Ishikawa (cell line): ENCODE results near the gene ADD1.

ENCODE experiments used
- CEBPB ChIP-seq: IDR thresholded peaks from 2 replicates; pipeline ENCODE4 v1.6.1; 2012
- CREB1 ChIP-seq: IDR thresholded peaks from 2 replicates; pipeline ENCODE4 v1.6.1; 2012; ENCODE audit warnings: low read depth
- EGR1 ChIP-seq: IDR thresholded peaks from 2 replicates; pipeline ENCODE4 v1.6.1; 2012
- EP300 ChIP-seq: IDR thresholded peaks from 2 replicates; pipeline ENCODE4 v1.6.1; 2012; ENCODE audit warnings: borderline replicate concordance
- FOXM1 ChIP-seq: IDR thresholded peaks from 2 replicates; pipeline ENCODE4 v1.6.1; 2012; ENCODE audit warnings: low read depth, borderline replicate concordance
- NFIC ChIP-seq: IDR thresholded peaks from 2 replicates; pipeline ENCODE4 v1.6.1; 2012
- RAD21 ChIP-seq: IDR thresholded peaks from 2 replicates; pipeline ENCODE4 v1.6.1; 2012; ENCODE audit warnings: low read depth
- TAF1 ChIP-seq: IDR thresholded peaks from 2 replicates; pipeline ENCODE4 v1.6.1; 2012; ENCODE audit warnings: low read depth, mild to moderate bottlenecking
- TCF12 ChIP-seq: IDR thresholded peaks from 2 replicates; pipeline ENCODE4 v1.6.1; 2012; ENCODE audit warnings: low read depth
- TEAD4 ChIP-seq: IDR thresholded peaks from 2 replicates; pipeline ENCODE4 v1.6.1; 2012
- YY1 ChIP-seq: IDR thresholded peaks from 2 replicates; pipeline ENCODE4 v1.6.1; 2012; ENCODE audit warnings: low read depth
- ZBTB7A ChIP-seq: IDR thresholded peaks from 2 replicates; pipeline ENCODE4 v1.6.1; 2012; ENCODE audit warnings: low read depth
- TF ChIP-seq, protein P1 (sequence below): IDR thresholded peaks from 2 replicates; pipeline ENCODE4 v1.6.1; 2012; ENCODE audit warnings: low read depth, mild to moderate bottlenecking
- TF ChIP-seq, protein P2 (sequence below): IDR thresholded peaks from 2 replicates; pipeline ENCODE4 v1.6.1; 2012
- TF ChIP-seq, protein P3 (sequence below): IDR thresholded peaks from 2 replicates; pipeline ENCODE4 v1.6.1; 2012

Gene ADD1

DNA sequence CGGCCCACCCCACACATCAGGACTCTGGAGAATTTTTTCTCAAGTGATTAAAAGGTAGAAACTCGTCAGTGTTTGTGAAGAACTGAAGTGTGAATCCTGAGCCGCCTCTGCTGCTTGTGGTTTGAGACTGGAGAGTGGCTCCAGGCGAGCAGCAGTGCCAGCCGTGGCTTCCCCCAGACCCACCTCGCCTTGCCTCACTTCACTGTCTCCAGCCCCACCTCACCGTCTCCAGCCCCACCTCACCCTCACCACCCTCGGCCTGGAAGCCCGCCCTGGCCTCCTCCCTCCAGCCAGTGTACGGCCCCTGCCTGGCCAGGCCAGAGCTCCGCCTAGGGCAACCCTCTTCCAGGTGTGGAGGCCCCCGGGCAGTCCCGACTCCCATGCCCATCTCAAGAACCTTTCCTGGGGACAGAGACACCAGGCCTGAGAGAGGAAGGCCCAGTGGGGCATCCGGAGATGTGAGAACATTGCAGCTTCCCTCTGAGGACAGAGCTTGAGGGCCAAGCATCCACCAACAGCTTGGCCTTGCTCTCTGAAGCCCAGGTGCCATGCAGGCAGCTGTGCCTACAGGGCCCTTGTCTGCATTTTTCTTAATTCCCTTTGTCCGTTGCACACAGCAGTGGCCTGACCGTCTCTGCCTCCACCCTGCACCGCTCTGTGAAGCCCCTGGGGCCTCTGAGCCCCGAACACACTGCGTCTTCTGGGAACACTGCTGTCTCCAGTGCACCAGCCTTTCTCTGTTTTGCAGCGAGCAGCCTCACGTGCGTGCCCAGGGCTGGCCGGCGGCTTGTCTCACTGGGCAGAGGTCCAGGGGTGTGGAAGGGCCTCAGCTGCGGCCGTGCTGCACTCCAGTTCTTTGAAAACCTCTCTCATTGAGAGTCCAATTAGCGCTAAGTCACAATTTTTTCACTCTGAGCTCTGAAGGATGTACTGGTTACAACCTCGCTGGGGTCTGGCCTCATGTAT is 37.0 kb upstream of the ADD1 start:
- no peak for TF ChIP-seq CEBPB
- TF ChIP-seq TAF1, result no peak
- TF ChIP-seq, protein P1, sequence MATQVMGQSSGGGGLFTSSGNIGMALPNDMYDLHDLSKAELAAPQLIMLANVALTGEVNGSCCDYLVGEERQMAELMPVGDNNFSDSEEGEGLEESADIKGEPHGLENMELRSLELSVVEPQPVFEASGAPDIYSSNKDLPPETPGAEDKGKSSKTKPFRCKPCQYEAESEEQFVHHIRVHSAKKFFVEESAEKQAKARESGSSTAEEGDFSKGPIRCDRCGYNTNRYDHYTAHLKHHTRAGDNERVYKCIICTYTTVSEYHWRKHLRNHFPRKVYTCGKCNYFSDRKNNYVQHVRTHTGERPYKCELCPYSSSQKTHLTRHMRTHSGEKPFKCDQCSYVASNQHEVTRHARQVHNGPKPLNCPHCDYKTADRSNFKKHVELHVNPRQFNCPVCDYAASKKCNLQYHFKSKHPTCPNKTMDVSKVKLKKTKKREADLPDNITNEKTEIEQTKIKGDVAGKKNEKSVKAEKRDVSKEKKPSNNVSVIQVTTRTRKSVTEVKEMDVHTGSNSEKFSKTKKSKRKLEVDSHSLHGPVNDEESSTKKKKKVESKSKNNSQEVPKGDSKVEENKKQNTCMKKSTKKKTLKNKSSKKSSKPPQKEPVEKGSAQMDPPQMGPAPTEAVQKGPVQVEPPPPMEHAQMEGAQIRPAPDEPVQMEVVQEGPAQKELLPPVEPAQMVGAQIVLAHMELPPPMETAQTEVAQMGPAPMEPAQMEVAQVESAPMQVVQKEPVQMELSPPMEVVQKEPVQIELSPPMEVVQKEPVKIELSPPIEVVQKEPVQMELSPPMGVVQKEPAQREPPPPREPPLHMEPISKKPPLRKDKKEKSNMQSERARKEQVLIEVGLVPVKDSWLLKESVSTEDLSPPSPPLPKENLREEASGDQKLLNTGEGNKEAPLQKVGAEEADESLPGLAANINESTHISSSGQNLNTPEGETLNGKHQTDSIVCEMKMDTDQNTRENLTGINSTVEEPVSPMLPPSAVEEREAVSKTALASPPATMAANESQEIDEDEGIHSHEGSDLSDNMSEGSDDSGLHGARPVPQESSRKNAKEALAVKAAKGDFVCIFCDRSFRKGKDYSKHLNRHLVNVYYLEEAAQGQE, result no peak
- TF ChIP-seq NFIC, result no peak
- no peak for TF ChIP-seq EGR1
- no peak for TF ChIP-seq TCF12
- no peak for TF ChIP-seq CREB1
- no peak for TF ChIP-seq EP300
- TF ChIP-seq RAD21, result no peak
- TF ChIP-seq FOXM1, result no peak
- TF ChIP-seq YY1, result no peak
- TF ChIP-seq TEAD4, result no peak
- TF ChIP-seq, protein P2, sequence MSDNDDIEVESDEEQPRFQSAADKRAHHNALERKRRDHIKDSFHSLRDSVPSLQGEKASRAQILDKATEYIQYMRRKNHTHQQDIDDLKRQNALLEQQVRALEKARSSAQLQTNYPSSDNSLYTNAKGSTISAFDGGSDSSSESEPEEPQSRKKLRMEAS, result no peak

DNA sequence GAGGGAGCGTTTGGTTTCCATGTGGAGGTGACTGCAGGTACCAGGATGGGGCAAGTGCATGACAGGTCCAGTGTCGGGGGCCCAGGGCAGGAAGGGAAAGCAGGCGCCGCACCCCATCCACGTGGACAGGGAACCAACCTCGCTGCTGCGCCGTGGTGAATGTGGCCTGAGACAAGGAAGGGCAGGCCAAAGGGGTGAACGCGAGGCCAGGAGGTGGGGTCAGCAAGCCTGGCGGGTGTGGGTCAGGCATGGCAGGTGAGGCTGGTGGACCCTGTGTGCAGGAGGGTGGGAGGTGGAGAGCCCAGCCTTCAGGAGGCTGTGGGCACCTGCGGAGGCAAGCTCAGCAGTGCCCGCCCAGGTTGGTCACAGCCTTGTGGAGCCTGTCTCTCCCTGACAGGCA is 36.1 kb upstream of the ADD1 start:
- TF ChIP-seq, protein P1, result no peak
- TF ChIP-seq RAD21, result no peak
- no peak for TF ChIP-seq CEBPB
- TF ChIP-seq, protein P3, sequence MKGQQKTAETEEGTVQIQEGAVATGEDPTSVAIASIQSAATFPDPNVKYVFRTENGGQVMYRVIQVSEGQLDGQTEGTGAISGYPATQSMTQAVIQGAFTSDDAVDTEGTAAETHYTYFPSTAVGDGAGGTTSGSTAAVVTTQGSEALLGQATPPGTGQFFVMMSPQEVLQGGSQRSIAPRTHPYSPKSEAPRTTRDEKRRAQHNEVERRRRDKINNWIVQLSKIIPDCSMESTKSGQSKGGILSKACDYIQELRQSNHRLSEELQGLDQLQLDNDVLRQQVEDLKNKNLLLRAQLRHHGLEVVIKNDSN, result no peak
- TF ChIP-seq YY1, result no peak
- no peak for TF ChIP-seq TEAD4
- no peak for TF ChIP-seq TAF1
- no peak for TF ChIP-seq CREB1
- TF ChIP-seq FOXM1, result no peak
- no peak for TF ChIP-seq TCF12
- TF ChIP-seq, protein P2, result no peak
- TF ChIP-seq EP300, result no peak
- TF ChIP-seq EGR1, result no peak
- no peak for TF ChIP-seq NFIC

DNA sequence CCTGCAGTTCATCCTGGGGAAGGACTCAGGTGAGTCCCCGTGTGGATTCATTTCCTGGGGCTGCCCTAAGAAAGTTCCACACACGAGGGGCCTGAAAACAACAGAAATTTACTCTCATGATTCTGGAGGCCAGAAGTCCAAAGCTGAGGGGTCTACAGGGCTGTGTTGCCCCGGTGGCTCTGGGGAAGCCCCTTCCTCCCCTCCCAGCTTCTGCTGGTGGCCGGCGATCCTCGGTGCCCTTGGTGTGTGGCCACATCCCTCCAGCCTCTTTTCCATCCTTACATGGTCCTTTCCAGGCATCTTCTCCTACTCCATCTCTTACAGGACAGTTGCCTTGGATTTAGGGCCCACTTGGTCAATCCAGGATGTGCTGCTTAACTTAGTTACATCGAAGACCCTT is 35.6 kb upstream of the ADD1 start:
- TF ChIP-seq, protein P3, result no peak
- TF ChIP-seq CEBPB, result no peak
- no peak for TF ChIP-seq FOXM1
- no peak for TF ChIP-seq TAF1
- no peak for TF ChIP-seq EGR1
- no peak for TF ChIP-seq TCF12

DNA sequence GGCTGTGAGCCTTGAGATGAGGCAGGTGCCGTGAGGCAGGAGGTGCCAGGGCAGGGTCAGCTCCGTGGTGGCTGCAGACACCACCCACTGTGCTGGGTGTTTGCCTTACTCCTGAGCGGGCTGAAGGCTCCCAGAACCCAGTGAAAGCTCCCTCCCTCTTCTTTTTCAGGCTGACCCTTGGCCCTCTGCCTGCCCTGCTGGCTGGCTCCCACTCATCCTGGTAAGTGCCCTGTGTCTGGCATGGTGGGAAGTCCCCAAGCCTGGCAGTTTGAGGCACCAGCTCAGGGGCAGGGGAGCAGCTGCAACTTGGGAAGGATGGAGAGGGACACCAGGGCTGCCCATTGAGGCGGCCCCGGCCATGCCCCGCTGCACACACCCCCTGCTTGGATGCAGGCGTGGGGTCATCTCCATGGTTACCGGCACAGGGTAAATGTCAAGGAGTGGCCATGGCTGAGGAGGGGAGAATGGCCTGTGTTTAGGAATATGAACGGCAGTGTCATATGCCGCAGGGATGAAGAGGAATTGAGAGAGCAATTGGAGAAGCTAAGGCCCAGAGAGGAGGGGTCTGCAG is 33.9 kb upstream of the ADD1 start:
- TF ChIP-seq EGR1 (no peak), YY1 (no peak), NFIC (no peak), TEAD4 (no peak), EP300 (no peak), RAD21 (no peak), CEBPB (no peak), TAF1 (no peak), CREB1 (no peak), ZBTB7A (no peak), TCF12 (no peak), FOXM1 (no peak)
- TF ChIP-seq, protein P2, result no peak
- TF ChIP-seq, protein P1, result no peak
- TF ChIP-seq, protein P3, result no peak
